SIG-M5 treated with dmso at 0.1 percent for 504 hours (cell line): Measurements from ENCODE around the gene NME5.
A peak's percentile ranks its signal among the peaks of the same experiment; 100 is the strongest.
"Not testable (repeated sequence)": the region's sequence is repeated elsewhere in the genome, so short reads cannot be mapped to it uniquely, and the experiment has no call there.

Experiments used
- DNase-seq: peaks from one replicate; lab custom pipeline; 2025; ENCODE audit not compliant: unreplicated experiment; lab: John Stamatoyannopoulos, UW

Gene NME5

GRCh38 chr5:138138949-138139780, at the start of gene NME5:
TSS of gene NME5 (minus strand) at chr5:138139428. CDS start at chr5:138138780, 648 bp downstream.
- DNase-seq, result no peak

GRCh38 chr5:138188626-138189025, 49.4 kb upstream of the NME5 start:
- DNase-seq, result no peak

GRCh38 chr5:138186002-138186447, 46.8 kb upstream of the NME5 start:
- peak; percentile 76 for DNase-seq

- no peak for DNase-seq
These were observed 43.6 kb upstream of the NME5 start for GRCh38 chr5:138182808-138183207.

GRCh38 chr5:138180841-138181240, 41.6 kb upstream of the NME5 start:
- DNase-seq, result no peak

GRCh38 chr5:138180183-138180782, 41.1 kb upstream of the NME5 start:
- DNase-seq, result peak; percentile 94

- peak; percentile 33 for DNase-seq
These were observed 40.1 kb upstream of the NME5 start for GRCh38 chr5:138179277-138179857.

GRCh38 chr5:138178516-138179276, 39.5 kb upstream of the NME5 start, which contains the start of the genes BRD8 and KIF20A:
TSS of gene BRD8 (minus strand) at chr5:138178630. CDS start at chr5:138178614, 16 bp downstream.
TSS of gene KIF20A (plus strand) at chr5:138179112. CDS start at chr5:138179681, 569 bp downstream.
- peak; percentile 99 for DNase-seq

GRCh38 chr5:138177941-138178515, 38.8 kb upstream of the NME5 start:
- peak; percentile 24 for DNase-seq

- DNase-seq, result no peak
These were observed 31.1 kb upstream of the NME5 start for GRCh38 chr5:138170299-138170698.

- DNase-seq, result no peak
These were observed 29.9 kb upstream of the NME5 start for GRCh38 chr5:138169124-138169523.

GRCh38 chr5:138163721-138164120, 24.5 kb upstream of the NME5 start:
- DNase-seq, result no peak

- no peak for DNase-seq
These were observed 21.5 kb upstream of the NME5 start for GRCh38 chr5:138160706-138161105.

- no peak for DNase-seq
These were observed 20.4 kb upstream of the NME5 start for GRCh38 chr5:138159666-138160065.

- DNase-seq, result no peak
These were observed 18.4 kb upstream of the NME5 start for GRCh38 chr5:138157626-138158025.

- DNase-seq, result not testable (repeated sequence)
These were observed 16.7 kb upstream of the NME5 start for GRCh38 chr5:138155977-138156376.

GRCh38 chr5:138149530-138149929, 10.3 kb upstream of the NME5 start:
- DNase-seq, result no peak

GRCh38 chr5:138148811-138149210, 9.6 kb upstream of the NME5 start:
- no peak for DNase-seq

- DNase-seq, result not testable (repeated sequence)
These were observed 4.3 kb upstream of the NME5 start for GRCh38 chr5:138143578-138143977.

- no peak for DNase-seq
These were observed 2.5 kb upstream of the NME5 start for GRCh38 chr5:138141734-138142133.

GRCh38 chr5:138140268-138140667, 1.0 kb upstream of the NME5 start:
- DNase-seq, result no peak
